Thyroid gland (tissue), 4 donors: ENCODE data around the gene MED25. TPM values are rescaled to one million over a fixed set of nuclear protein-coding genes. Genes with fewer than 3 reads are reported as not detected.

Experiments
- DNase-seq, 2 donors: peaks; one replicate each; pipeline ENCODE4 v3.0.0-alpha.2; 2019
- H3K27ac ChIP-seq, 3 donors: fragments of 200-600 bp; sonication (generic); 1 replicate in 2 of 3; 2 replicates in 1 of 3; pipeline ENCODE4 v1.5.1; 2016 to 2019; ENCODE audit warnings: mild to moderate bottlenecking in 1 of 3, moderate library complexity in 1 of 3
- H3K27me3 ChIP-seq: fragments of 200-600 bp; sonication (generic); one replicate; pipeline ENCODE4 v1.5.1; 2019
- H3K36me3 ChIP-seq, 2 donors: fragments of 200-600 bp; sonication (generic); one replicate each; pipeline ENCODE4 v1.5.1; 2016 to 2019
- H3K4me1 ChIP-seq, 2 donors: fragments of 200-600 bp; sonication (generic); one replicate each; pipeline ENCODE4 v1.5.1; 2017 to 2019
- H3K4me3 ChIP-seq, 3 donors: fragments of 200-600 bp; sonication (generic); replicated peaks in 1 of 3; 1 replicate in 2 of 3; 2 replicates in 1 of 3; pipeline ENCODE4 v1.5.1; 2016; ENCODE audit warnings: mild to moderate bottlenecking in 1 of 3
- H3K9me3 ChIP-seq: fragments of 200-600 bp; sonication (generic); one replicate; pipeline ENCODE4 v1.5.1; 2017
- POLR2A ChIP-seq, 2 donors: fragments of 450-650 bp; IDR thresholded peaks; one replicate each; pipeline ENCODE4 v1.6.1; 2017; ENCODE audit warnings: antibody characterized with exemption in 2 of 2, mild to moderate bottlenecking in 2 of 2, moderate library complexity in 1 of 2
- WGBS, 2 donors: methylation state at CpG; one replicate each; pipeline ENCODE4 v1.1.5; 2017; 5-methylcytosine and 5-hydroxymethylcytosine counted together
- intact Hi-C: fragments of 100-400 bp; cut with DNase I; formaldehyde crosslinking; loops from one replicate; pipeline ENCODE4 v1.15.1; 2023
- total RNA-seq, 4 donors: library from RNA; depleted of rRNA; stranded (reverse); fragments of >200 nt; gene quantifications; one replicate each; pipeline ENCODE4 v1.2.3, GENCODE V29; 2016
- TF ChIP-seq, protein P1 (sequence below), 6 experiments: fragments of 200-600 bp in 3 of 6; fragments of 450-650 bp in 3 of 6; sonication (generic) in 3 of 6; IDR thresholded peaks; one replicate each; pipeline ENCODE4 v1.5.1; 2016 to 2019; ENCODE audit warnings: antibody characterized with exemption in 6 of 6, mild to moderate bottlenecking in 2 of 6, inconsistent platforms in 1 of 6, moderate library complexity in 1 of 6

Gene MED25
- total RNA-seq, 4 donors from 2014 or later: 42.6 to 50.2 (median 44.9) TPM

DNA sequence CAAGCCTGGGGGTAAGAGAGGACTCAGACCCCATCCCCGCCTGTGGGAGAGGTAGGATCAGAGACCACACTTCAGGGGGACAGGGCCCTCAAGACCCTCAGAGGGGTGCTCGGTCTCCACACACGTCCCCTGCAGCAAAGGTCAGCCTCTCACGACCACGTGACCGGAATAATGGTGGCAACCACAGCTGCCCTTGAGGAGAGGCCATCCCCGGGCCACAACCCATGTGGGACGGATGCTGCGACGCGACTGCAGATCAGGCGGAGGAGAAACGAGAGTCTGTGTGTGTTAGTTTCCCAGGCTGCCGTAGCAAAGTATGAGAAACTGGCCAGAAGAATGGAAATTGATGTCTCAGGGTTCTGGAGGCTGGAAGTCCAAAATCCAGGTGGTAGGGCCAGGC lies 8.9 kb downstream of the MED25 start:
- no peak for DNase-seq
- H3K4me1 ChIP-seq: no peaks in the 10 kb centered on the region
- no peaks in the 10 kb centered on the region for H3K9me3 ChIP-seq
- no peak overlapping the region for H3K4me3 ChIP-seq
- WGBS, 2 donors: 89 to 96% methylated on average over 14 of the region's 14 CpGs
- H3K27me3 ChIP-seq: no peaks in the 10 kb centered on the region
- intact Hi-C loops: no loop called here
- H3K36me3 ChIP-seq: peaks cover 28 to 34% of the 10 kb centered on the region in 2 donors
- TF ChIP-seq, protein P1, sequence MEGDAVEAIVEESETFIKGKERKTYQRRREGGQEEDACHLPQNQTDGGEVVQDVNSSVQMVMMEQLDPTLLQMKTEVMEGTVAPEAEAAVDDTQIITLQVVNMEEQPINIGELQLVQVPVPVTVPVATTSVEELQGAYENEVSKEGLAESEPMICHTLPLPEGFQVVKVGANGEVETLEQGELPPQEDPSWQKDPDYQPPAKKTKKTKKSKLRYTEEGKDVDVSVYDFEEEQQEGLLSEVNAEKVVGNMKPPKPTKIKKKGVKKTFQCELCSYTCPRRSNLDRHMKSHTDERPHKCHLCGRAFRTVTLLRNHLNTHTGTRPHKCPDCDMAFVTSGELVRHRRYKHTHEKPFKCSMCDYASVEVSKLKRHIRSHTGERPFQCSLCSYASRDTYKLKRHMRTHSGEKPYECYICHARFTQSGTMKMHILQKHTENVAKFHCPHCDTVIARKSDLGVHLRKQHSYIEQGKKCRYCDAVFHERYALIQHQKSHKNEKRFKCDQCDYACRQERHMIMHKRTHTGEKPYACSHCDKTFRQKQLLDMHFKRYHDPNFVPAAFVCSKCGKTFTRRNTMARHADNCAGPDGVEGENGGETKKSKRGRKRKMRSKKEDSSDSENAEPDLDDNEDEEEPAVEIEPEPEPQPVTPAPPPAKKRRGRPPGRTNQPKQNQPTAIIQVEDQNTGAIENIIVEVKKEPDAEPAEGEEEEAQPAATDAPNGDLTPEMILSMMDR (IDR thresholded peaks at IDR 0.05): no peak
- no peak for TF ChIP-seq POLR2A (IDR thresholded peaks at IDR 0.05)
- no peak overlapping the region for H3K27ac ChIP-seq

DNA sequence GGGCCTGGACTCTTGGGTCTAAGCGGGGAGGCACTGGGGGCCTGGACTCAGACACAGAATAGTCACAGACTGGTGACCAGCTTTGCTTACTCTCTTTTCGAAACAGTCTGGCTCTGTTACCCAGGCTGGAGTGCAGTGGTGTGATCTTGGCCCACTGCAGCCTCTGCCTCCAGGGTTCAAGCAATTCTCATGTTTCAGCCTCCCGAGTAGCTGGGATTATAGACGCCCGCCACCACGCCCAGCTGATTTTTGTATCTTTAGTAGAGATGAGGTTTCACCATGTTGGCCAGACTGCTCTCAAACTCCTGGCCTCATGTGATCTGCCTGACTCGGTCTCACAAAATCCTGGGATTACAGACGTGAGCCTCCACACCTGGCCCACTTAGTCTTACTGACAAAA lies 11.1 kb downstream of the MED25 start:
- Histone ChIP-seq H3K27ac (no peak overlapping the region), H3K9me3 (no peaks in the 10 kb centered on the region), H3K36me3 (peaks cover 47 to 48% of the 10 kb centered on the region in 2 donors), H3K27me3 (no peaks in the 10 kb centered on the region), H3K4me1 (no peaks in the 10 kb centered on the region), H3K4me3 (no peak overlapping the region)
- WGBS, 2 donors: 86 to 89% methylated on average over 7 to 8 of the region's 8 CpGs
- no peak for DNase-seq
- intact Hi-C loops: no loop called here
- no peak for TF ChIP-seq POLR2A (IDR thresholded peaks at IDR 0.05)
- TF ChIP-seq, protein P1 (IDR thresholded peaks at IDR 0.05): no peak

DNA sequence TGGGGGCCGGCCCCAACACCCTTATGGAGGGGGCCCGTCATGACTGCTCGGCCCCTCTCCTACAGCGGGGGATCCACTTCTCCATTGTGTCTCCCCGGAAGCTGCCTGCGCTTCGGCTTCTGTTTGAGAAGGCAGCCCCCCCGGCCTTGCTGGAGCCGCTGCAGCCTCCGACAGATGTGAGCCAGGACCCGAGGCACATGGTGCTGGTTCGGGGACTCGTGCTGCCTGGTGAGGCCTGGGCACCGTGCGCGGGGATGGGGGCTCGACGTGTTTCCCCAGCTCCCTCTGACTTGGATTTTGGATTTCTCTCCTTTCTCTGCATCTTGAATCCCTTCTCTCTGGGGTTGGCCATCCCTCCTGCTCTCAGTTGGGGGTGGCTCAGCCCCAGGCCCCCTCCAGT lies 11.6 kb downstream of the MED25 start:
- WGBS, 2 donors: 96% methylated on average over 18 of the region's 18 CpGs
- Histone ChIP-seq H3K36me3 (peaks cover 53 to 54% of the 10 kb centered on the region in 2 donors), H3K9me3 (no peaks in the 10 kb centered on the region), H3K27me3 (no peaks in the 10 kb centered on the region), H3K4me1 (no peaks in the 10 kb centered on the region), H3K4me3 (no peak overlapping the region), H3K27ac (no peak overlapping the region)
- intact Hi-C loops: no loop called here
- no peak for TF ChIP-seq POLR2A (IDR thresholded peaks at IDR 0.05)
- TF ChIP-seq, protein P1 (IDR thresholded peaks at IDR 0.05): no peak
- DNase-seq: no peak

DNA sequence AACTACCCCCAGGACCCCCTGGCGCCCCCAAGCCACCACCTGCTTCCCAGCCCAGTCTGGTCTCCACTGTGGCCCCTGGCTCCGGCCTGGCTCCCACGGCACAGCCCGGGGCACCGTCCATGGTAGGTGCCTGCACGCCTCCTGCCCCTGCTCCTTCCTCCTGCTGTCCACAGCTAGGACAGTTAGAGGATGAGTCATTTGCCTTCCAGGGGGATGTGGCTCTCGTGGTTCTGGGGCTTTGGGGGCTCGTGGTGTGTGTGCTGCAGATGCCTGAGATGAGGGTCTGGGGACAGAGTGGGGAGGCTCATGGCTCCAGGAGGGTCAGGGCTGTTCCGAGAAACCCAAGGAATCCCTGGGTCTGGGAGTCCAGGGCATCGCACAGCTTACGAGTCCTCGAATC lies 12.7 kb downstream of the MED25 start:
- Histone ChIP-seq H3K9me3 (no peaks in the 10 kb centered on the region), H3K4me1 (no peaks in the 10 kb centered on the region), H3K27me3 (no peaks in the 10 kb centered on the region), H3K4me3 (no peak overlapping the region), H3K36me3 (peaks cover 63 to 64% of the 10 kb centered on the region in 2 donors), H3K27ac (no peak overlapping the region)
- TF ChIP-seq, protein P1 (IDR thresholded peaks at IDR 0.05): no peak
- 96 to 97% methylated on average over 12 of the region's 12 CpGs for WGBS, 2 donors
- intact Hi-C loops: no loop called here
- DNase-seq: no peak

DNA sequence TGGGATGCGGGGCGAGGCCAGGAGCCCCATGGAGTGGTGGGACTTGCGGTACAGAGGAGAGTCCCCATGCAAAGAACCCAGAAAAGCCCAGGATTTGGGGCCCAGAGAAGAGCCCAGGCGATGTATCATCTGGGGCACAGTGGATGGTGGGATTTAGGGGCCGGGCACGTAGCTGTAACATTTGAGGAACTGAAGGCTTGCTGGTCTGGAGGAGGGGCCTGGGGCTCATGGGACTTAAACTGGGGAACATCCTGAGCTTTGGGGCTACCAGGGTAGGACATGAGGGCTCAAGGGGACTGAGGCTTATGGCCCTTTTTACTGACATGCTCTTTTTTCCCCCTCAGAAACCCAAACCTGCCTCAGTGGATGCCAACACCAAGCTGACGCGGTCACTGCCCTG lies 13.5 kb downstream of the MED25 start:
- no peak overlapping the region for H3K27ac ChIP-seq
- H3K27me3 ChIP-seq: no peaks in the 10 kb centered on the region
- H3K4me3 ChIP-seq: no peak overlapping the region
- TF ChIP-seq, protein P1 (IDR thresholded peaks at IDR 0.05): no peak
- no peak for TF ChIP-seq POLR2A (IDR thresholded peaks at IDR 0.05)
- peaks cover 71 to 72% of the 10 kb centered on the region in 2 donors for H3K36me3 ChIP-seq
- WGBS, 2 donors: 94 to 96% methylated on average over 8 of the region's 8 CpGs
- no peaks in the 10 kb centered on the region for H3K4me1 ChIP-seq
- no peaks in the 10 kb centered on the region for H3K9me3 ChIP-seq
- no peak for DNase-seq
- intact Hi-C loops: no loop called here
